Endodermal cell (in vitro differentiated cells): ENCODE data around the gene CPLANE2. TPM values are rescaled to one million over a fixed set of nuclear protein-coding genes. Genes with fewer than 3 reads are reported as not detected.
"Not testable (repeated sequence)": the region's sequence is repeated elsewhere in the genome, so short reads cannot be mapped to it uniquely, and the experiment has no call there.

Experiments used
- DNase-seq: peaks from one replicate; pipeline ENCODE4 v3.0.0-alpha.2; 2017
- H3K27ac ChIP-seq: 2 replicates; pipeline ENCODE4 v1.5.1; 2013; ENCODE audit warnings: mild to moderate bottlenecking, low read depth, low read length, moderate library complexity
- H3K27me3 ChIP-seq: 2 replicates; pipeline ENCODE4 v1.6.1; 2013; ENCODE audit warnings: mild to moderate bottlenecking, low read length, moderate library complexity; ENCODE audit not compliant: insufficient read depth, control insufficient read depth, poor library complexity, severe bottlenecking
- H3K36me3 ChIP-seq: 2 replicates; pipeline ENCODE4 v1.7.0; 2013; ENCODE audit warnings: mild to moderate bottlenecking, low read length, moderate library complexity; ENCODE audit not compliant: control insufficient read depth, insufficient read depth
- H3K4me1 ChIP-seq: one replicate; pipeline ENCODE4 v1.7.0; 2013; ENCODE audit warnings: low read length; ENCODE audit not compliant: control insufficient read depth, insufficient read depth
- H3K4me3 ChIP-seq: 2 replicates; pipeline ENCODE4 v1.5.1; 2013; ENCODE audit warnings: mild to moderate bottlenecking, low read length, moderate library complexity
- H3K9ac ChIP-seq: 2 replicates; pipeline ENCODE4 v1.6.1; 2013; ENCODE audit warnings: mild to moderate bottlenecking, low read length, moderate library complexity; ENCODE audit not compliant: poor library complexity, severe bottlenecking; ENCODE audit errors: extremely low read depth
- H3K9me3 ChIP-seq: 2 replicates; pipeline ENCODE4 v1.6.1; 2013; ENCODE audit warnings: mild to moderate bottlenecking, low read length, moderate library complexity; ENCODE audit not compliant: control insufficient read depth
- H3K27ac Mint-ChIP-seq: 2 replicates; pipeline ENCODE4 v1.8.0; 2020; ENCODE audit warnings: mixed read lengths
- H3K27me3 Mint-ChIP-seq: 2 replicates; pipeline ENCODE4 v1.8.0; 2021; ENCODE audit warnings: mild to moderate bottlenecking, mixed read lengths; ENCODE audit not compliant: insufficient read depth
- H3K36me3 Mint-ChIP-seq: 2 replicates; pipeline ENCODE4 v1.8.0; 2020; ENCODE audit warnings: low read depth, mixed read lengths
- H3K4me1 Mint-ChIP-seq: 2 replicates; pipeline ENCODE4 v1.8.0; 2020; ENCODE audit warnings: mixed read lengths
- H3K4me3 Mint-ChIP-seq: 2 replicates; pipeline ENCODE4 v1.8.0; 2020; ENCODE audit warnings: mild to moderate bottlenecking, moderate library complexity, mixed read lengths
- H3K9me3 Mint-ChIP-seq: 2 replicates; pipeline ENCODE4 v1.8.0; 2020; ENCODE audit warnings: mild to moderate bottlenecking, mixed read lengths
- WGBS, 2 experiments: methylation state at CpG; one replicate each; pipeline versions ENCODE4 v1.1.5 to v1.1.7; 2013; ENCODE audit warnings: missing lambda C conversion rate in 2 of 2, mixed read lengths in 1 of 2; ENCODE audit not compliant: insufficient coverage in 1 of 2, insufficient read length in 1 of 2; 5-methylcytosine and 5-hydroxymethylcytosine counted together
- total RNA-seq, 2 donors: library from RNA; stranded (reverse); fragmentation: NEBNext Ultra II Directional in 1 of 2; extraction: Animal tissue kit (Norgen Biotek cat#: 25700) in 1 of 2; gene quantifications; 2 replicates in 1 of 2; 3 replicates in 1 of 2; pipeline ENCODE4 v1.2.1, GENCODE V29; 2021
- TF ChIP-seq, protein P1 (sequence below): fragments of 200-600 bp; sonication (generic); conservative IDR thresholded peaks from 2 replicates; pipeline ENCODE4 v1.5.0; 2021; ENCODE audit warnings: antibody characterized with exemption, mild to moderate bottlenecking

The CPLANE2 gene
- total RNA-seq, 2 donors from 2014 or later: 9.6 to 10.3 TPM

DNA sequence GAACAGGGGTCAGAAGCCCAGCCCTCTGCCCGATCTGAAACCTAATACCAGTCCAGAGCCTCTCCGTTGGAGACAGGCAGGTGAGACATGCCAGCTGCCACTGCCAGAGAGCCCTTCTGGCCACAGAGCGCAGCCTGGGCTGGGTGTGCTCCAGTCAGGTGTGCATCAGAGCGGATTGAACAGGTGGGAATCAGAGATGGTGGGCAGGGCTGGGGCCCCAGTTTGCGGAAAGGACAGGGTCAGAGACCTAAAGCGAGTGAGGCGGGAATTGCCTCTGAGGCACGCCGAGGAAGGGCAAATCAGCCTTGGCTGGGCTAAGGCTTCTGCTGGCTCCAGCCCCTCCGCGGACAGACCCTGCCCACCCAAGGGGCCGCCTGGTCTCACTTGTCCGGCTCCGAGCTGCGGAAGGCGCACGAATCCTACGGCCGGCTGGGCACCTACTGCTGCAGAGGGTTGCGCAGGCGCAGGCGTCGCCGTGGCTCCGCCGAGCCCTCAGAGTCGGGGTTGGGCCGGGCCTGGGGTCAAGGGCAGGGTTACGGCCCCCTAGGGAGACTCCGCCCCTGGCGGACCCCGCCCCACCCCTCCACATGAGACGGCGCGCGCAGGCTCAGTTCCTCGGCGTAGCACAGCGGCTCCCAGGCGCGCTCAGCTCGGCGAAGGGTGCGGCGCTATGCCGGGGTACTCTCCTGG is 10.3 kb downstream of the CPLANE2 start:
- Histone ChIP-seq H3K9ac (peak overlapping the region; percentile 30), H3K9me3 (no peaks in the 10 kb centered on the region), H3K36me3 (no peaks in the 10 kb centered on the region), H3K4me3 (peak overlapping the region; percentile 84), H3K27me3 (peaks cover 59% of the 10 kb centered on the region), H3K4me1 (peaks cover 4% of the 10 kb centered on the region), H3K27ac (no peak overlapping the region)
- 7 to 11% methylated on average over 15 to 46 of the region's 46 CpGs for WGBS, 2 experiments
- no peaks in the 10 kb centered on the region for H3K36me3 Mint-ChIP-seq
- TF ChIP-seq, protein P1, sequence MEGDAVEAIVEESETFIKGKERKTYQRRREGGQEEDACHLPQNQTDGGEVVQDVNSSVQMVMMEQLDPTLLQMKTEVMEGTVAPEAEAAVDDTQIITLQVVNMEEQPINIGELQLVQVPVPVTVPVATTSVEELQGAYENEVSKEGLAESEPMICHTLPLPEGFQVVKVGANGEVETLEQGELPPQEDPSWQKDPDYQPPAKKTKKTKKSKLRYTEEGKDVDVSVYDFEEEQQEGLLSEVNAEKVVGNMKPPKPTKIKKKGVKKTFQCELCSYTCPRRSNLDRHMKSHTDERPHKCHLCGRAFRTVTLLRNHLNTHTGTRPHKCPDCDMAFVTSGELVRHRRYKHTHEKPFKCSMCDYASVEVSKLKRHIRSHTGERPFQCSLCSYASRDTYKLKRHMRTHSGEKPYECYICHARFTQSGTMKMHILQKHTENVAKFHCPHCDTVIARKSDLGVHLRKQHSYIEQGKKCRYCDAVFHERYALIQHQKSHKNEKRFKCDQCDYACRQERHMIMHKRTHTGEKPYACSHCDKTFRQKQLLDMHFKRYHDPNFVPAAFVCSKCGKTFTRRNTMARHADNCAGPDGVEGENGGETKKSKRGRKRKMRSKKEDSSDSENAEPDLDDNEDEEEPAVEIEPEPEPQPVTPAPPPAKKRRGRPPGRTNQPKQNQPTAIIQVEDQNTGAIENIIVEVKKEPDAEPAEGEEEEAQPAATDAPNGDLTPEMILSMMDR: no peak
- DNase-seq: peak; percentile 97
- no peaks in the 10 kb centered on the region for H3K9me3 Mint-ChIP-seq
- H3K4me1 Mint-ChIP-seq: peaks cover 18% of the 10 kb centered on the region
- peak overlapping the region; percentile 53 for H3K27ac Mint-ChIP-seq
- H3K27me3 Mint-ChIP-seq: peaks cover 71% of the 10 kb centered on the region
- peak overlapping the region; percentile 63 for H3K4me3 Mint-ChIP-seq

DNA sequence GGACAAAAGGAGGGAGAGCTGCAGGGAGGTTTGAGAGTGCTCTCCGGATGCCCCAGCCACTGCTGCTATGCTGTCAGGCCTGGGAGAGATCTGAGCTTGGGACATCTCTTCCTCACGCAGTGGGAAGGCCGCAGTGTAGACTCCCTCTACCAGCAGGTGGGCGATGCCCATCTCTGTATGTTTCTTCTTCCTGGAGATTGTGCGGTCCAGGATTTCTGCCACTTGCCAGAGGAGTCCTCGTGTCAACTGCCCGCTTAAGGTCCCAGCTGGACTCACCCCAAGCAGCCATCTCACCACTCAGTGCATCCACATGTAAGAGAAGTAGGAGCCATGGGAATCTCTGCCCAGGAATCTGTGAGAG is 10.9 kb downstream of the CPLANE2 start:
- WGBS, 2 experiments: 80 to 88% methylated on average over 3 to 7 of the region's 7 CpGs
- TF ChIP-seq, protein P1: no peak
- Histone ChIP-seq H3K27ac (no peak overlapping the region), H3K4me3 (peak overlapping the region; percentile 84), H3K4me1 (peaks cover 4% of the 10 kb centered on the region), H3K27me3 (peaks cover 64% of the 10 kb centered on the region), H3K9me3 (no peaks in the 10 kb centered on the region), H3K36me3 (no peaks in the 10 kb centered on the region), H3K9ac (no peak overlapping the region)
- Mint-ChIP-seq H3K4me1 (peaks cover 18% of the 10 kb centered on the region), H3K4me3 (peak overlapping the region; percentile 63), H3K27ac (no peak overlapping the region), H3K27me3 (peaks cover 76% of the 10 kb centered on the region), H3K36me3 (no peaks in the 10 kb centered on the region), H3K9me3 (no peaks in the 10 kb centered on the region)
- no peak for DNase-seq

DNA sequence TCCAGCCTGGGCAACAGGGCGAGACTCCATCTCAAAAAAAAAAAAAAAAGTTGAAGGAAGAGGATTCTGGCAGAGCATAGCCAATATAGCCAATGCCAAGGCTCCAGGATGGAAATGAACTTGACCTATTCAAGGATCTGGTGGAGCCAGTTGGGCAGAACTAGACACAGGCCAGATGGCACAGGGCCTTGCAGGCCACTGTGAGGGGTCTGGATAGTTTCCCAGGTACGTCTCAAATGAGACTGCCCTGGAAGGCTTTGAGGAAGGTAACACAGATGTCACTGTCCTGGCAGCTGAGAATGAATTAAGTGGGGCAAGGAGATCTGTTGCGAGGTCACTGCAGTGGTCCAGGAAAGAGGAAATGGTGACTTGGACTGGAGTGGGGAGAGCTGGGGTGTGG is 12.5 kb downstream of the CPLANE2 start:
- H3K27me3 ChIP-seq: peaks cover 76% of the 10 kb centered on the region
- no peak overlapping the region for H3K4me3 Mint-ChIP-seq

DNA sequence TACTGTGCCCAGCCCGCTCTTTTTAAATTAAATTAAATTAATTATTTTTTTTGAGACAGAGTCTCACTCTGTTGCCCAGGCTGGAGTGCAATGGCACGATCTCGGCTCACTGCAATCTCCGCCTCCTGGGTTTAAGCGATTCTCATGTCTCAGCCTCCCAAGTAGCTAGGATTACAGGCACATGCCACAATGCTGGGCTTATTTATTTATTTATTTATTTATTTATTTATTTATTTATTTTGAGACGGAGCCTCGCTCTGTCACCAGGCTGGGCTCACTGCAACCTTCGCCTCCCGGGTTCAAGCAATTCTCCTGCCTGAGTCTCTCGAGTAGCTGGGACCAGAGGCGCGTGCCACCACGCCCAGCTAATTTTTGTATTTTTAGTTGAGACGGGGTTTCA is 14.3 kb downstream of the CPLANE2 start:
- not testable (repeated sequence) for H3K4me3 ChIP-seq, H3K36me3 Mint-ChIP-seq, H3K9ac ChIP-seq, H3K27ac ChIP-seq, H3K9me3 Mint-ChIP-seq, H3K36me3 ChIP-seq, H3K4me3 Mint-ChIP-seq, H3K27ac Mint-ChIP-seq, H3K9me3 ChIP-seq, DNase-seq, H3K4me1 ChIP-seq, H3K4me1 Mint-ChIP-seq
- H3K27me3 ChIP-seq: peaks cover 75% of the 10 kb centered on the region
- WGBS, 2 experiments: 87 to 93% methylated on average over 13 to 14 of the region's 14 CpGs
- H3K27me3 Mint-ChIP-seq: peaks cover 81% of the 10 kb centered on the region

More for the DNA sequence above, 12.5 kb downstream of the CPLANE2 start:
- Histone ChIP-seq H3K4me1 (peaks cover 4% of the 10 kb centered on the region), H3K9me3 (no peaks in the 10 kb centered on the region), H3K36me3 (no peaks in the 10 kb centered on the region), H3K4me3 (no peak overlapping the region), H3K9ac (no peak overlapping the region), H3K27ac (no peak overlapping the region)
- WGBS, 2 experiments: 91 to 92% methylated on average over 3 of the region's 3 CpGs
- peak; percentile 26 for DNase-seq
- H3K36me3 Mint-ChIP-seq: no peaks in the 10 kb centered on the region
- H3K9me3 Mint-ChIP-seq: no peaks in the 10 kb centered on the region
- H3K27ac Mint-ChIP-seq: no peak overlapping the region
- H3K4me1 Mint-ChIP-seq: peaks cover 18% of the 10 kb centered on the region
- peaks cover 85% of the 10 kb centered on the region for H3K27me3 Mint-ChIP-seq
- TF ChIP-seq, protein P1: no peak
